Parathyroid adenoma (tissue), 2 donors: ENCODE results near the gene PAK4.
"Not testable (repeated sequence)": the region's sequence is repeated elsewhere in the genome, so short reads cannot be mapped to it uniquely, and the experiment has no call there.

Experiments used
- H2AFZ ChIP-seq: fragments of 300-600 bp; sonication (generic); one replicate; pipeline ENCODE4 v1.7.0; 2017; ENCODE audit warnings: antibody characterized with exemption, mild to moderate bottlenecking
- H3K27ac ChIP-seq: fragments of 300-600 bp; sonication (generic); one replicate; pipeline ENCODE4 v1.7.0; 2017
- H3K27me3 ChIP-seq: fragments of 300-600 bp; sonication (generic); one replicate; pipeline ENCODE4 v1.7.0; 2017; ENCODE audit warnings: low read length; ENCODE audit not compliant: control insufficient read depth, insufficient read depth
- H3K36me3 ChIP-seq: fragments of 300-600 bp; sonication (generic); one replicate; pipeline ENCODE4 v1.7.0; 2017; ENCODE audit warnings: low read length; ENCODE audit not compliant: control insufficient read depth, insufficient read depth
- H3K4me1 ChIP-seq: fragments of 300-600 bp; sonication (generic); one replicate; pipeline ENCODE4 v1.7.0; 2017; ENCODE audit warnings: control low read depth
- H3K4me2 ChIP-seq: fragments of 300-600 bp; sonication (generic); one replicate; pipeline ENCODE4 v1.7.0; 2017; ENCODE audit warnings: low read length
- H3K4me3 ChIP-seq: fragments of 300-600 bp; sonication (generic); one replicate; pipeline ENCODE4 v1.7.0; 2017; ENCODE audit warnings: low read depth, low read length
- H3K79me2 ChIP-seq: fragments of 300-600 bp; sonication (generic); one replicate; pipeline ENCODE4 v1.7.0; 2017; ENCODE audit warnings: control low read depth
- H3K9ac ChIP-seq: fragments of 300-600 bp; sonication (generic); one replicate; pipeline ENCODE4 v1.7.0; 2017; ENCODE audit warnings: mild to moderate bottlenecking
- H3K9me3 ChIP-seq: fragments of 300-600 bp; sonication (generic); one replicate; pipeline ENCODE4 v1.7.0; 2017; ENCODE audit warnings: low read length; ENCODE audit not compliant: control insufficient read depth
- CTCF ChIP-seq: fragments of 300-600 bp; sonication (generic); IDR thresholded peaks from one replicate; pipeline ENCODE4 v1.7.0; 2017; ENCODE audit warnings: antibody characterized with exemption, mild to moderate bottlenecking
- donor health status: primary hyperparathyroidism.

Gene PAK4

GRCh38 chr19:39090881-39091280 lies 34.7 kb upstream of the PAK4 start:
- no peaks in the 10 kb centered on the region for H3K9me3 ChIP-seq
- no peaks in the 10 kb centered on the region for H3K27me3 ChIP-seq
- H3K4me2 ChIP-seq, result no peak overlapping the region
- H3K9ac ChIP-seq, result no peak overlapping the region
- no peak overlapping the region for H3K27ac ChIP-seq
- TF ChIP-seq CTCF, result no peak
- peaks cover 3% of the 10 kb centered on the region for H3K4me1 ChIP-seq
- H2AFZ ChIP-seq, result no peak overlapping the region
- H3K79me2 ChIP-seq, result no peaks in the 10 kb centered on the region
- no peak overlapping the region for H3K4me3 ChIP-seq
- no peaks in the 10 kb centered on the region for H3K36me3 ChIP-seq

- H2AFZ ChIP-seq, H3K27ac ChIP-seq, H3K36me3 ChIP-seq, H3K79me2 ChIP-seq, H3K9me3 ChIP-seq, H3K4me1 ChIP-seq, H3K4me3 ChIP-seq, H3K4me2 ChIP-seq, H3K9ac ChIP-seq, H3K27me3 ChIP-seq: not testable (repeated sequence)
These were observed 29.6 kb upstream of the PAK4 start for GRCh38 chr19:39095799-39096540.

- H3K36me3 ChIP-seq, result no peaks in the 10 kb centered on the region
- H3K4me3 ChIP-seq, result no peak overlapping the region
- no peak overlapping the region for H3K9ac ChIP-seq
- no peak overlapping the region for H2AFZ ChIP-seq
- no peak overlapping the region for H3K27ac ChIP-seq
- H3K27me3 ChIP-seq, result no peaks in the 10 kb centered on the region
- no peak for TF ChIP-seq CTCF
- H3K4me1 ChIP-seq, result no peaks in the 10 kb centered on the region
- no peak overlapping the region for H3K4me2 ChIP-seq
- no peaks in the 10 kb centered on the region for H3K79me2 ChIP-seq
- no peaks in the 10 kb centered on the region for H3K9me3 ChIP-seq
These were observed 28.3 kb upstream of the PAK4 start for GRCh38 chr19:39097299-39097698.

- Histone ChIP-seq H3K4me1 (no peaks in the 10 kb centered on the region), H3K9me3 (no peaks in the 10 kb centered on the region), H2AFZ (no peak overlapping the region), H3K9ac (no peak overlapping the region), H3K27me3 (no peaks in the 10 kb centered on the region), H3K4me2 (no peak overlapping the region), H3K4me3 (no peak overlapping the region), H3K36me3 (no peaks in the 10 kb centered on the region), H3K79me2 (no peaks in the 10 kb centered on the region), H3K27ac (no peak overlapping the region)
- no peak for TF ChIP-seq CTCF
These were observed 27.9 kb upstream of the PAK4 start for GRCh38 chr19:39097721-39098120.

GRCh38 chr19:39098365-39099269 lies 27.0 kb upstream of the PAK4 start:
- Histone ChIP-seq H3K9ac (no peak overlapping the region), H3K9me3 (no peaks in the 10 kb centered on the region), H3K4me2 (no peak overlapping the region), H3K27me3 (no peaks in the 10 kb centered on the region), H3K79me2 (no peaks in the 10 kb centered on the region), H2AFZ (peak overlapping the region; percentile 79), H3K4me1 (no peaks in the 10 kb centered on the region), H3K36me3 (no peaks in the 10 kb centered on the region), H3K4me3 (no peak overlapping the region), H3K27ac (no peak overlapping the region)
- no peak for TF ChIP-seq CTCF
